Trophoblast cell (in vitro differentiated cells and primary cell): ENCODE measurements around the gene MCF2L.

Experiments
- DNase-seq, 2 donors: peaks; one replicate each; pipeline ENCODE4 v3.0.0-alpha.2; 2016
- H2AFZ ChIP-seq: 2 replicates; pipeline ENCODE4 v1.6.1; 2013; ENCODE audit warnings: low read length, moderate library complexity, mild to moderate bottlenecking; ENCODE audit not compliant: insufficient read depth, poor library complexity
- H2AK5ac ChIP-seq: 2 replicates; pipeline ENCODE4 v1.6.1; 2013; ENCODE audit warnings: mild to moderate bottlenecking, low read length
- H2BK120ac ChIP-seq: 2 replicates; pipeline ENCODE4 v1.6.1; 2013; ENCODE audit warnings: low read length, mild to moderate bottlenecking, moderate library complexity; ENCODE audit not compliant: insufficient read depth, poor library complexity
- H2BK12ac ChIP-seq: 2 replicates; pipeline ENCODE4 v1.6.1; 2013; ENCODE audit warnings: mild to moderate bottlenecking, low read length, moderate library complexity
- H2BK5ac ChIP-seq: 2 replicates; pipeline ENCODE4 v1.6.1; 2013; ENCODE audit warnings: low read length, low read depth, moderate library complexity, mild to moderate bottlenecking; ENCODE audit not compliant: poor library complexity
- H3K14ac ChIP-seq: 2 replicates; pipeline ENCODE4 v1.6.1; 2013; ENCODE audit warnings: mild to moderate bottlenecking, low read length
- H3K18ac ChIP-seq: 2 replicates; pipeline ENCODE4 v1.6.1; 2013; ENCODE audit warnings: mild to moderate bottlenecking, low read length
- H3K23ac ChIP-seq: 2 replicates; pipeline ENCODE4 v1.6.1; 2013; ENCODE audit warnings: low read length
- H3K27ac ChIP-seq: 2 replicates; pipeline ENCODE4 v1.5.1; 2013; ENCODE audit warnings: low read depth, mild to moderate bottlenecking, inconsistent platforms, low read length, moderate library complexity
- H3K27me3 ChIP-seq: 2 replicates; pipeline ENCODE4 v1.6.1; 2013; ENCODE audit warnings: inconsistent platforms, mild to moderate bottlenecking, low read length, moderate library complexity; ENCODE audit not compliant: insufficient read depth
- H3K36me3 ChIP-seq, 2 experiments: 1 replicate in 1 of 2; 2 replicates in 1 of 2; pipeline ENCODE4 v1.6.1; 2013; ENCODE audit warnings: low read length in 2 of 2, mild to moderate bottlenecking in 2 of 2, moderate library complexity in 1 of 2; ENCODE audit not compliant: insufficient read depth in 2 of 2, control insufficient read depth in 1 of 2
- H3K4ac ChIP-seq: 2 replicates; pipeline ENCODE4 v1.6.1; 2013; ENCODE audit warnings: low read depth, mild to moderate bottlenecking, low read length, moderate library complexity
- H3K4me1 ChIP-seq, 2 experiments: 1 replicate in 1 of 2; 2 replicates in 1 of 2; pipeline ENCODE4 v1.6.1; 2013; ENCODE audit warnings: low read length in 2 of 2, mild to moderate bottlenecking in 2 of 2, moderate library complexity in 1 of 2; ENCODE audit not compliant: insufficient read depth in 2 of 2, control insufficient read depth in 1 of 2
- H3K4me2 ChIP-seq: 2 replicates; pipeline ENCODE4 v1.6.1; 2013; ENCODE audit warnings: inconsistent platforms, mild to moderate bottlenecking, low read length, moderate library complexity
- H3K4me3 ChIP-seq: 2 replicates; pipeline ENCODE4 v1.5.1; 2013; ENCODE audit warnings: mild to moderate bottlenecking, low read depth, low read length, inconsistent platforms
- H3K79me1 ChIP-seq: one replicate; pipeline ENCODE4 v1.6.1; 2013; ENCODE audit warnings: low read length
- H3K79me2 ChIP-seq: 2 replicates; pipeline ENCODE4 v1.6.1; 2013; ENCODE audit warnings: low read length, mild to moderate bottlenecking; ENCODE audit not compliant: control insufficient read depth, insufficient read depth, poor library complexity
- H3K9ac ChIP-seq: 2 replicates; pipeline ENCODE4 v1.6.1; 2013; ENCODE audit warnings: mild to moderate bottlenecking, low read length
- H3K9me3 ChIP-seq: 2 replicates; pipeline ENCODE4 v1.6.1; 2013; ENCODE audit warnings: low read depth, mild to moderate bottlenecking, control low read depth, inconsistent platforms, low read length; ENCODE audit not compliant: insufficient read depth
- H4K12ac ChIP-seq: 2 replicates; pipeline ENCODE4 v1.6.1; 2013; ENCODE audit warnings: low read depth, mild to moderate bottlenecking, low read length, moderate library complexity
- H4K8ac ChIP-seq: 2 replicates; pipeline ENCODE4 v1.6.1; 2013; ENCODE audit warnings: low read depth, mild to moderate bottlenecking, low read length, moderate library complexity
- H4K91ac ChIP-seq: one replicate; pipeline ENCODE4 v1.6.1; 2013; ENCODE audit warnings: low read depth, mild to moderate bottlenecking, low read length, moderate library complexity
- WGBS: extraction: QIAGEN DNeasy Blood & Tissue Kit; methylation state at CpG from one replicate; pipeline ENCODE4 v1.1.7; 2013; ENCODE audit warnings: missing lambda C conversion rate; ENCODE audit not compliant: insufficient read length, insufficient coverage; ENCODE audit errors: extremely low coverage; 5-methylcytosine and 5-hydroxymethylcytosine counted together

The MCF2L gene

DNA sequence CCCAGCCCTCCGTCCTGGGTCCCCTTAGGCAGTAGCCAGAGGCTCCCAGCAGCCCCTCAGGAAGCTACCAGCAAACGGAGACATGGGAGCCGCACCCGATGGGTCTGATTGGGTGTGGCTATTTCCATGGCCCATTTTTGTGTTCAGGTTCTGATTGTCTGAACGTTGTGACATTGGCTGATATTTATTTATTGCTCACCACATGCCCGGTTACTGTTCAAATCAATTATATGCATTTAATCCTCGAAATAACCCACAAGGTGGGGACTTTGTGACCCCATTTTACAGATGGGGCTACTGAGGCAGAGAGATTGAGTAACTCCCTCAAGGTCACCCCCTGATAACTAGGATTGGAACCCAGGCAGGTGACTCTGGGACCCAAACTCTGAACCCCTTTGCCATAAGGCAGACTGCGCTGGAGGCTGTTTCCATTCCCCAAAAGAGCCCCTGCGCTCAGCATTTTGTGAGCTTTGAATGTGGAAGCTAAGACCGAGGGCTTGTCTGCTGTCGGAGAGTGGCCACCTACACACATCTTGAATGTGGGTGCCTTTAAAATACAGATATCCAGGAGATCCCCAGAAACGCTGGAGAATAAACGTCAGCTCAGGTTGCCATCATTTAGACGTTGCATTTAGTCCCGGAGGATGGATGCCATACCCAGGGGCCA, 13.6 kb upstream of the MCF2L start:
- Histone ChIP-seq H2BK5ac (no peak overlapping the region), H3K79me1 (no peaks in the 10 kb centered on the region)
- WGBS = no CpG with 5 or more reads among the region's 15 CpGs

DNA sequence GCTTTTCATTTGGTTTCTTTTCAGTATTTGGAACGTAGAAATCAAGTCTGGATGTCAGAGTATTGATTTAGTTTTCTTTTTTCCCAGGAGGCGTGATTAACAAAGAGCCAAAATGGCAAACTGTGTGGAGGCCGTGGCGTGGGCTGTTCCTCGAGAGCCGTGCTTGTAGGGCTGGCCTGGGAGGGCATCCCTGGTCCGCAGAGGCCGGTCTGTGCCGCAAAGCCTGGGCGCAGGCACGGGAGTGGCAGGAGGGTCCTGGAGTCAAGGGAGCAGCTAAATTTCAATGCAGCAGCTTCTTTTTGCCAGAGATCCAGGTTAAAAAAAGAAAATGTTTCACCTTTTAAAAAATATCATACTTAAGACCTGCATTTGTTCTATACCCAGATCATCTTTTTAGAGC, 13.1 kb upstream of the MCF2L start:
- no peak overlapping the region for H3K23ac ChIP-seq
- no peak overlapping the region for H2AK5ac ChIP-seq
- no peak overlapping the region for H3K14ac ChIP-seq
- WGBS = no CpG with 5 or more reads among the region's 11 CpGs
- no peak overlapping the region for H2BK5ac ChIP-seq
- H4K91ac ChIP-seq = no peak overlapping the region
- no peak overlapping the region for H3K4me3 ChIP-seq
- peaks cover 4% of the 10 kb centered on the region for H3K9me3 ChIP-seq
- no peak for DNase-seq
- no peak overlapping the region for H3K27ac ChIP-seq
- H4K12ac ChIP-seq = no peak overlapping the region
- H3K4ac ChIP-seq = no peak overlapping the region
- no peak overlapping the region for H2AFZ ChIP-seq
- H4K8ac ChIP-seq = no peak overlapping the region
- no peaks in the 10 kb centered on the region for H3K79me1 ChIP-seq
- no peak overlapping the region for H3K4me2 ChIP-seq
- no peak overlapping the region for H2BK12ac ChIP-seq
- no peak overlapping the region for H3K18ac ChIP-seq
- H3K27me3 ChIP-seq = no peaks in the 10 kb centered on the region
- H3K9ac ChIP-seq = no peak overlapping the region
- no peaks in the 10 kb centered on the region for H3K36me3 ChIP-seq
- H3K4me1 ChIP-seq = no peaks in the 10 kb centered on the region
- H2BK120ac ChIP-seq = no peak overlapping the region
- no peaks in the 10 kb centered on the region for H3K79me2 ChIP-seq

More for the DNA sequence above, 13.6 kb upstream of the MCF2L start:
- Histone ChIP-seq H3K4me2 (no peak overlapping the region), H4K91ac (no peak overlapping the region), H2BK12ac (no peak overlapping the region), H3K27ac (no peak overlapping the region), H3K4me1 (no peaks in the 10 kb centered on the region), H3K9me3 (no peaks in the 10 kb centered on the region), H3K27me3 (no peaks in the 10 kb centered on the region), H3K9ac (no peak overlapping the region), H3K23ac (no peak overlapping the region), H3K36me3 (no peaks in the 10 kb centered on the region), H4K12ac (no peak overlapping the region), H4K8ac (no peak overlapping the region), H3K79me2 (no peaks in the 10 kb centered on the region), H3K4me3 (no peak overlapping the region), H2AK5ac (no peak overlapping the region), H3K14ac (no peak overlapping the region), H2BK120ac (no peak overlapping the region), H3K4ac (no peak overlapping the region), H2AFZ (no peak overlapping the region), H3K18ac (no peak overlapping the region)
- no peak for DNase-seq

DNA sequence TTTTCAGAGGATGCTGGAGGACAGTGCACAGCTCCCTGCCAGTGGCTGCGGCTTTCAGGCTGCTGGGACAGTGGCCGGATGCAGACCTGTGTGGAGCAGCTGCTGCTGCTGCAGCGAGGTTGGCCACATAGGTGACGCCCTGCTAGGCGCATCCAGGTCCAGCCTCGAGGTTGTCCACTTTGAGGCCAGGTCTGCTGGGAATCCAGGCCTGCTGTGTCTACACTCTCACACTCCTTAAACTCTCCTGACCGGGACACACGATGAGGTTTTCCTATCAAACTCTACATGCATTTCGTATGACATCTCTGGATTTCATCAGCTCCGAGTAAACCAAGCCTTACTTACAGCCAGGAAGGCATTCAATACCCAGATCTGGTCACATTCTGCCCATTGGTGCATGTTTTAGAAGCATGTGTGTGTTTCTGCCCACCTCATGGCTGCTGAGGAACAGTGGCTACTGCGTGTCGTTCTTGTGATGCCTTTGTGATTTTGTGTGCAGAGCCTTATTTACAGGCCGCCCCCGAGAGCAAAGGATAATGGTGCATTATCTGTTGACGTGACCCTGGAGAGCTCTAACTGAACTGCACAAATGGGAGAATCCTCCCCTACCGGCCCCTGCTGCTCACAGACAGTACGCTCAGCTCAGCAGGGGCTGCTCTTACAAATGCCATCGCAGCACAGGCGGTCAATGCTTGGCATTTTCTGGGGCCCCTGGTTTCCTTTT, 12.3 kb upstream of the MCF2L start:
- Histone ChIP-seq H3K4me1 (no peaks in the 10 kb centered on the region), H3K9ac (no peak overlapping the region), H2BK5ac (no peak overlapping the region), H4K12ac (no peak overlapping the region), H3K4me3 (no peak overlapping the region), H2BK120ac (no peak overlapping the region), H4K91ac (no peak overlapping the region), H3K36me3 (no peaks in the 10 kb centered on the region), H3K27me3 (no peaks in the 10 kb centered on the region), H3K4me2 (no peak overlapping the region), H3K79me1 (no peaks in the 10 kb centered on the region), H2AFZ (no peak overlapping the region), H2AK5ac (no peak overlapping the region), H3K79me2 (no peaks in the 10 kb centered on the region), H4K8ac (no peak overlapping the region), H3K23ac (no peak overlapping the region), H3K14ac (no peak overlapping the region), H3K18ac (no peak overlapping the region), H2BK12ac (no peak overlapping the region), H3K27ac (no peak overlapping the region), H3K4ac (no peak overlapping the region), H3K9me3 (peaks cover 6% of the 10 kb centered on the region)
- no peak for DNase-seq
- WGBS = no CpG with 5 or more reads among the region's 19 CpGs

DNA sequence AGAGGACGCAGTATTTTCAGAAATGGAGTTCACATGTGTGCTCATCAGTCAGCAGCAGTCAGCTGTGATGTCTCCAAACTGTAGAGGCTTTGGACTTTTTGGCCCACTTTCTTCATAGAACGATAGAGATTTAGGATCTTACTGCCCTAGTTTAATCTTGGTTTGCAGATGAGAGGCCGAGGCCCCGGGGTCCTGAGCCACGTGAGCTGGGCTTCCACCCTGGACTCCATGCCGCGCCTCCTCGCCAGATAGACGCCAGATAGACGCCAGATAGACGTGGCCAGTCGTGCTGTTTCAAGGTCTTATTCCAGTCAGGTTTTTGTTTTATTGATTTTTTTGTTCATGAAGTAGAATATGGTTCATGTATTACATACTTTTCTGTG, 11.7 kb upstream of the MCF2L start:
- Histone ChIP-seq H3K36me3 (no peaks in the 10 kb centered on the region), H2BK120ac (no peak overlapping the region), H3K79me2 (no peaks in the 10 kb centered on the region), H3K4me2 (no peak overlapping the region), H2AFZ (no peak overlapping the region), H3K14ac (no peak overlapping the region), H4K91ac (no peak overlapping the region), H4K8ac (no peak overlapping the region), H3K4ac (no peak overlapping the region), H3K18ac (no peak overlapping the region), H3K4me1 (no peaks in the 10 kb centered on the region), H2AK5ac (no peak overlapping the region), H4K12ac (no peak overlapping the region), H3K9me3 (peaks cover 7% of the 10 kb centered on the region), H2BK12ac (no peak overlapping the region), H3K27me3 (no peaks in the 10 kb centered on the region), H3K23ac (no peak overlapping the region), H3K4me3 (no peak overlapping the region), H3K79me1 (no peaks in the 10 kb centered on the region), H3K27ac (no peak overlapping the region), H2BK5ac (no peak overlapping the region), H3K9ac (no peak overlapping the region)
- no CpG with 5 or more reads among the region's 12 CpGs for WGBS
- DNase-seq = no peak
